ENCODE data around the gene FPR1. TPM values are rescaled to one million over a fixed set of nuclear protein-coding genes. Genes with fewer than 3 reads are reported as not detected.

FPR1 gene
- total and polyA plus RNA-seq, 2 of the 8 experiments (the other 6 are each of a cell fraction or from before 2014, with no cell fraction given), result 0.11 TPM; not detected in 1

DNA sequence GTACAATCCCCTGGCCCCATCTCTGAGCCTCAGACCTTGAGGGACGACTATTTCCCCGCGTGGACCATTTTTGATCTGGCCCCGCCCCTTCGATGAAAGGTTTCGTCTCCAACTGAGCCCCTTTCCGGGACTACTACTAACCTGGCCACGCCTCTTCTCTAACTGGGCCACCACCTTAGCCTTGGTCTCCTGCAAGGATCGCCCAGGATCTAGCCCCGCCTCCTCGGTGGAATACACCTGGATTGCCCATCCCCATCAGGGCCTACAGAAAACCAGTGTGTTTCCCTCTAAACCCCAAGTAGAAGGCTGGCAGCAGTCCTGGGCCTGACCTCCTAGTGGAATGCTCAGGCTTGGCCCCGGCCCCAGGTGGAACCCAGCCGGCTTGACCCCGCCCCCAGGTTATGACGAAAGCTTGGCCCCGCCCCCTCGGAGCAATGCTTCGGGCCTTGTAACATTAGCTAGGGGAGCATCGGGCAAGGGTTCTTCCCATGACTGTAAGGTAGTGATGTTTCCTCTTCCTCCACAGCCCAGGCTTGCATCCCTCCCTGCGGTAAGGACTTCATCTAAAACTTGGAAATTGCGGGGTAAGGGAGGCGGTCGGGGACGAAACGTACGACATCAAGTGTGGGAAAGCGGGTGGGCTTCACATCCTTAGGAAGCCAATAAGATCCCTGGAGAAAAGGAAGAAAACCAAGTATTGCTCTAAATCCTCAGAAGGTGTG is 49.4 kb downstream of the FPR1 start (continued):
- TF ChIP-seq TBP (IDR thresholded peaks at IDR 0.05; ENCODE audit: low read depth, low read length) (0 out of 2 replicates have a peak, but pooled peaks have one; percentile 37), SAP30 (IDR thresholded peaks at IDR 0.05; ENCODE audit: insufficient read depth, insufficient replicate concordance, low read length) (no peak), KDM4A (IDR thresholded peaks at IDR 0.05; ENCODE audit: low read depth, low read length, severe bottlenecking) (peak; percentile 20)
